ENCODE data around the gene ANXA2R. TPM values are rescaled to one million over a fixed set of nuclear protein-coding genes. Genes with fewer than 3 reads are reported as not detected.

Gene ANXA2R
- total RNA-seq, 1 donor, result 3.6 TPM

- Histone ChIP-seq H3K27ac (ENCODE audit: low read depth, low read length) (peak overlapping the region; percentile 24), H3K36me3 (ENCODE audit: insufficient read depth, low read length) (no peaks in the 10 kb centered on the region), H3K27me3 (ENCODE audit: insufficient read depth, low read length) (no peaks in the 10 kb centered on the region), H3K4me1 (ENCODE audit: insufficient read depth, low read length) (peaks cover 8% of the 10 kb centered on the region), H3K79me2 (ENCODE audit: insufficient read depth, low read length) (peaks cover 61% of the 10 kb centered on the region), H2AFZ (ENCODE audit: low read length) (peak overlapping the region; percentile 64), H3K4me2 (ENCODE audit: insufficient read depth, low read length) (peak overlapping the region; percentile 71), H3K9me3 (ENCODE audit: low read depth, low read length) (no peaks in the 10 kb centered on the region), H3K4me3 (ENCODE audit: insufficient read depth, low read length) (peak overlapping the region; percentile 55), H4K20me1 (ENCODE audit: insufficient read depth, low read length) (no peaks in the 10 kb centered on the region)
- DNase-seq (ENCODE audit: insufficient read length, low spot score, missing footprints), result peak; percentile 67
- TF ChIP-seq CTCF (IDR thresholded peaks at IDR 0.05; ENCODE audit: extremely low read depth, low read depth, low read length), result no peak
Measured at GRCh38 chr5:43037636-43038495, 2.3 kb downstream of the ANXA2R start.

- Histone ChIP-seq H3K4me1 (ENCODE audit: insufficient read depth, low read length) (peaks cover 8% of the 10 kb centered on the region), H2AFZ (ENCODE audit: low read length) (peak overlapping the region; percentile 64), H3K27ac (ENCODE audit: low read depth, low read length) (no peak overlapping the region), H3K79me2 (ENCODE audit: insufficient read depth, low read length) (peaks cover 57% of the 10 kb centered on the region), H3K4me3 (ENCODE audit: insufficient read depth, low read length) (peak overlapping the region; percentile 55), H3K27me3 (ENCODE audit: insufficient read depth, low read length) (no peaks in the 10 kb centered on the region), H4K20me1 (ENCODE audit: insufficient read depth, low read length) (no peaks in the 10 kb centered on the region), H3K4me2 (ENCODE audit: insufficient read depth, low read length) (peak overlapping the region; percentile 71), H3K36me3 (ENCODE audit: insufficient read depth, low read length) (no peaks in the 10 kb centered on the region), H3K9me3 (ENCODE audit: low read depth, low read length) (no peaks in the 10 kb centered on the region)
- no peak for TF ChIP-seq CTCF (IDR thresholded peaks at IDR 0.05; ENCODE audit: extremely low read depth, low read depth, low read length)
- DNase-seq (ENCODE audit: insufficient read length, low spot score, missing footprints), result no peak
Measured at GRCh38 chr5:43036856-43037635, 3.1 kb downstream of the ANXA2R start.

GRCh38 chr5:43036409-43036808, 3.7 kb downstream of the ANXA2R start:
- Histone ChIP-seq H2AFZ (ENCODE audit: low read length) (no peak overlapping the region), H3K79me2 (ENCODE audit: insufficient read depth, low read length) (peaks cover 57% of the 10 kb centered on the region), H4K20me1 (ENCODE audit: insufficient read depth, low read length) (no peaks in the 10 kb centered on the region), H3K27me3 (ENCODE audit: insufficient read depth, low read length) (no peaks in the 10 kb centered on the region), H3K4me3 (ENCODE audit: insufficient read depth, low read length) (no peak overlapping the region), H3K36me3 (ENCODE audit: insufficient read depth, low read length) (no peaks in the 10 kb centered on the region), H3K4me1 (ENCODE audit: insufficient read depth, low read length) (peaks cover 8% of the 10 kb centered on the region), H3K27ac (ENCODE audit: low read depth, low read length) (no peak overlapping the region), H3K4me2 (ENCODE audit: insufficient read depth, low read length) (no peak overlapping the region), H3K9me3 (ENCODE audit: low read depth, low read length) (no peaks in the 10 kb centered on the region)
- DNase-seq (ENCODE audit: insufficient read length, low spot score, missing footprints), result no peak
- TF ChIP-seq CTCF (IDR thresholded peaks at IDR 0.05; ENCODE audit: extremely low read depth, low read depth, low read length), result no peak

- Histone ChIP-seq H2AFZ (ENCODE audit: low read length) (peak overlapping the region; percentile 17), H3K27ac (ENCODE audit: low read depth, low read length) (no peak overlapping the region), H3K4me3 (ENCODE audit: insufficient read depth, low read length) (no peak overlapping the region), H3K79me2 (ENCODE audit: insufficient read depth, low read length) (peaks cover 51% of the 10 kb centered on the region), H3K4me2 (ENCODE audit: insufficient read depth, low read length) (no peak overlapping the region), H3K36me3 (ENCODE audit: insufficient read depth, low read length) (no peaks in the 10 kb centered on the region), H3K4me1 (ENCODE audit: insufficient read depth, low read length) (peaks cover 4% of the 10 kb centered on the region), H4K20me1 (ENCODE audit: insufficient read depth, low read length) (no peaks in the 10 kb centered on the region), H3K27me3 (ENCODE audit: insufficient read depth, low read length) (no peaks in the 10 kb centered on the region), H3K9me3 (ENCODE audit: low read depth, low read length) (no peaks in the 10 kb centered on the region)
- no peak for DNase-seq (ENCODE audit: insufficient read length, low spot score, missing footprints)
- no peak for TF ChIP-seq CTCF (IDR thresholded peaks at IDR 0.05; ENCODE audit: extremely low read depth, low read depth, low read length)
Measured at GRCh38 chr5:43034591-43034968, 5.5 kb downstream of the ANXA2R start.
